B cell (primary cell): ENCODE measurements around the gene ZC3H10. TPM values are rescaled to one million over a fixed set of nuclear protein-coding genes. Genes with fewer than 3 reads are reported as not detected.

Experiments used
- ATAC-seq: fragments of 200-7000 bp; cut with Tn5 transposase; one replicate; pipeline ENCODE4 v1.10.0; 2021; ENCODE audit warnings: low read depth, mild to moderate bottlenecking, moderate number of reproducible peaks, moderate library complexity
- CTCF ChIA-PET: fragments of 350-600 bp; sonication (Branson Sonifier 250); formaldehyde crosslinking; loops from one replicate; lab custom pipeline; 2021; ENCODE audit warnings: antibody characterized with exemption, inconsistent platforms; lab: Charles Lee
- POLR2A ChIA-PET: fragments of 350-600 bp; sonication (Branson Sonifier 250); formaldehyde crosslinking; loops from one replicate; lab custom pipeline; 2021; ENCODE audit warnings: antibody characterized with exemption; lab: Charles Lee
- DNase-seq: peaks from one replicate; pipeline ENCODE4 v3.0.0; 2013
- H2AFZ ChIP-seq: 2 replicates; pipeline ENCODE4 v1.6.1; 2012; ENCODE audit warnings: mild to moderate bottlenecking, low read depth, low read length; ENCODE audit not compliant: insufficient read depth, poor library complexity, severe bottlenecking
- H3K27ac ChIP-seq, 2 donors: 1 replicate in 1 of 2; 2 replicates in 1 of 2; pipeline ENCODE4 v1.5.1; 2012 to 2013; ENCODE audit warnings: low read length in 2 of 2, mild to moderate bottlenecking in 2 of 2, moderate library complexity in 1 of 2
- H3K27me3 ChIP-seq, 4 experiments: fragments of 200-600 bp in 1 of 4; sonication (generic) in 1 of 4; replicated peaks in 1 of 4; 1 replicate in 2 of 4; 2 replicates in 2 of 4; pipeline versions ENCODE4 v1.6.1 to v1.7.0; 2013 to 2016; ENCODE audit warnings: low read length in 3 of 4, mild to moderate bottlenecking in 2 of 4, mixed read lengths in 1 of 4, moderate library complexity in 1 of 4; ENCODE audit not compliant: insufficient read depth in 4 of 4, control insufficient read depth in 3 of 4; ENCODE audit errors: control extremely low read depth in 1 of 4
- H3K36me3 ChIP-seq, 2 experiments: replicated peaks in 1 of 2; 1 replicate in 1 of 2; 2 replicates in 1 of 2; pipeline versions ENCODE4 v1.6.1 to v1.7.1; 2013; ENCODE audit warnings: low read length in 1 of 2; ENCODE audit not compliant: insufficient read depth in 2 of 2, control insufficient read depth in 1 of 2; ENCODE audit errors: control extremely low read depth in 1 of 2, extremely low read depth in 1 of 2
- H3K4me1 ChIP-seq, 2 donors: fragments of 200-600 bp in 1 of 2; sonication (generic) in 1 of 2; 1 replicate in 1 of 2; 2 replicates in 1 of 2; pipeline versions ENCODE4 v1.5.1 to v1.6.1; 2013 to 2017; ENCODE audit warnings: low read length in 2 of 2; ENCODE audit not compliant: control insufficient read depth in 2 of 2, insufficient read depth in 2 of 2
- H3K4me2 ChIP-seq: replicated peaks from 2 replicates; pipeline ENCODE3; 2012; ENCODE audit warnings: mild to moderate bottlenecking, low read depth, low read length; ENCODE audit not compliant: poor library complexity, severe bottlenecking
- H3K4me3 ChIP-seq, 5 experiments: fragments of 200-600 bp in 1 of 5; sonication (generic) in 1 of 5; 1 replicate in 3 of 5; 2 replicates in 2 of 5; pipeline versions ENCODE4 v1.5.1 to v1.7.0; 2011 to 2016; ENCODE audit warnings: low read length in 4 of 5, mild to moderate bottlenecking in 4 of 5, low read depth in 2 of 5, control low read depth in 1 of 5, moderate library complexity in 1 of 5; ENCODE audit not compliant: insufficient read depth in 1 of 5; ENCODE audit errors: control extremely low read depth in 1 of 5, extremely low read depth in 1 of 5
- H3K79me2 ChIP-seq: fragments of 200-600 bp; sonication (generic); one replicate; pipeline ENCODE4 v1.6.0; 2016; ENCODE audit warnings: low read length; ENCODE audit not compliant: control insufficient read depth, insufficient read depth
- H3K9ac ChIP-seq: fragments of 200-600 bp; sonication (generic); 2 replicates; pipeline ENCODE4 v1.6.1; 2017; ENCODE audit warnings: mild to moderate bottlenecking, low read length, moderate library complexity
- H3K9me3 ChIP-seq, 3 donors: one replicate each; pipeline versions ENCODE4 v1.6.1 to v1.7.1; 2013; ENCODE audit warnings: low read length in 2 of 3; ENCODE audit not compliant: control insufficient read depth in 2 of 3, insufficient read depth in 1 of 3; ENCODE audit errors: control extremely low read depth in 1 of 3
- H4K20me1 ChIP-seq: 2 replicates; pipeline ENCODE4 v1.6.0; 2012; ENCODE audit warnings: mild to moderate bottlenecking, low read length; ENCODE audit not compliant: insufficient read depth, control insufficient read depth, poor library complexity, severe bottlenecking
- H3K27ac Mint-ChIP-seq: one replicate; pipeline ENCODE4 v1.8.0; 2021; ENCODE audit warnings: mixed read lengths
- H3K27me3 Mint-ChIP-seq: one replicate; pipeline ENCODE4 v1.8.0; 2021; ENCODE audit warnings: mixed read lengths
- H3K4me1 Mint-ChIP-seq: one replicate; pipeline ENCODE4 v1.8.0; 2021; ENCODE audit warnings: mixed read lengths
- H3K4me3 Mint-ChIP-seq: one replicate; pipeline ENCODE4 v1.8.0; 2021; ENCODE audit warnings: mixed read lengths
- H3K9me3 Mint-ChIP-seq: one replicate; pipeline ENCODE4 v1.8.0; 2022; ENCODE audit warnings: mixed read lengths; ENCODE audit not compliant: insufficient read depth
- EZH2 ChIP-seq: IDR thresholded peaks from 2 replicates; pipeline ENCODE4 v1.6.1; 2012; ENCODE audit warnings: borderline replicate concordance, low read depth, mild to moderate bottlenecking, moderate library complexity, low read length; ENCODE audit not compliant: insufficient read depth, poor library complexity, severe bottlenecking
- WGBS: methylation state at CpG from one replicate; pipeline ENCODE4 v1.1.5; 2013; ENCODE audit warnings: missing lambda C conversion rate; ENCODE audit not compliant: insufficient coverage; 5-methylcytosine and 5-hydroxymethylcytosine counted together
- intact Hi-C: fragments of 100-400 bp; cut with micrococcal nuclease; formaldehyde crosslinking; loops from one replicate; pipeline ENCODE4 v1.10.0; 2022
- polyA plus RNA-seq: library from polyadenylated mRNA; depleted of rRNA; stranded (reverse); fragments of >200 nt; gene quantifications from 2 replicates; pipeline ENCODE4 v1.2.3, GENCODE V29; 2012
- total RNA-seq, 2 donors: library from RNA; stranded (reverse); fragments of 120-200 nt in 1 of 2; gene quantifications; 1 replicate in 1 of 2; 2 replicates in 1 of 2; pipeline versions ENCODE4 v1.2.3 to v1.2.4, GENCODE V29; 2013 to 2022
- TF ChIP-seq, protein P1 (sequence below): fragments of 200-600 bp; IDR thresholded peaks from one replicate; pipeline ENCODE4 v1.8.0; 2022; ENCODE audit warnings: antibody characterized with exemption, mild to moderate bottlenecking

Gene ZC3H10
- total and polyA plus RNA-seq, 2 donors (not counting 1 experiment from before 2014, with no cell fraction given) = 4.7 to 21.7 TPM

DNA sequence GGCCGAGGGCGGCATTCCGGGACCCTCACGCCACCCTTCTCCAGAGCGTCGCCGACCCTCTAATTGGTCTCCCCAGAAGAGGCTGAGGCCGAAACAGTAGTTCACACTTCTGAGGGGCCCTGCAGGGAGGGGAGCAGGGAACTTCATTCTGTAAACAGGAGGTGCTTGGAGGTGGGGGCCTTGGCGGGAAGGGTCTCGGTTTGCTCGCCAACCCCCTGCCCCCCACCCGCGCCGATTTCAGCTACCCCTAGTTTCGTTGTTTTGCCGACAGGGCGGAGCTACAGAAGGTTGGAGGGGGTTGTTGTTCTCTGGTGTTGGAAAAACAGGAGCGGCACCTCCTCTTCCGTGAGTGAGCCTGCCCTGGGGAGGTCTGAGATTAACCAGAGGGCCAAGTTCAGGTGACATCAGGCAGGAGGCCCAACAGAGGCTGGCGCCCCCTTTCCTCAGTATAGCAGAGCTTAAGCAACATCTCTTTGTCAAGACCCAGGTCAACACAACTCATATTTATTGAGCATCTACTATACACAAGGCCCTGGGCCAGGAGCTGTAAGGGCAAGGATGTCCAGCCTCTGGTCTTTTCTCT lies 37.4 kb upstream of the ZC3H10 start:
- H3K4me3 Mint-ChIP-seq = peak overlapping the region; percentile 91
- H3K79me2 ChIP-seq = no peaks in the 10 kb centered on the region
- no peaks in the 10 kb centered on the region for H3K36me3 ChIP-seq
- peak overlapping the region; percentile 91 for H2AFZ ChIP-seq
- no peak overlapping the region for H3K27ac ChIP-seq
- CTCF ChIA-PET = interaction anchor here (1.4 kb wide), 1 partner anchor 38 kb away, joined by 3 read pairs; the partner anchor contains the start of gene ZC3H10
- H3K27ac Mint-ChIP-seq = no peak overlapping the region
- H3K27me3 Mint-ChIP-seq = peaks cover 20% of the 10 kb centered on the region
- no peak for DNase-seq
- TF ChIP-seq, protein P1, sequence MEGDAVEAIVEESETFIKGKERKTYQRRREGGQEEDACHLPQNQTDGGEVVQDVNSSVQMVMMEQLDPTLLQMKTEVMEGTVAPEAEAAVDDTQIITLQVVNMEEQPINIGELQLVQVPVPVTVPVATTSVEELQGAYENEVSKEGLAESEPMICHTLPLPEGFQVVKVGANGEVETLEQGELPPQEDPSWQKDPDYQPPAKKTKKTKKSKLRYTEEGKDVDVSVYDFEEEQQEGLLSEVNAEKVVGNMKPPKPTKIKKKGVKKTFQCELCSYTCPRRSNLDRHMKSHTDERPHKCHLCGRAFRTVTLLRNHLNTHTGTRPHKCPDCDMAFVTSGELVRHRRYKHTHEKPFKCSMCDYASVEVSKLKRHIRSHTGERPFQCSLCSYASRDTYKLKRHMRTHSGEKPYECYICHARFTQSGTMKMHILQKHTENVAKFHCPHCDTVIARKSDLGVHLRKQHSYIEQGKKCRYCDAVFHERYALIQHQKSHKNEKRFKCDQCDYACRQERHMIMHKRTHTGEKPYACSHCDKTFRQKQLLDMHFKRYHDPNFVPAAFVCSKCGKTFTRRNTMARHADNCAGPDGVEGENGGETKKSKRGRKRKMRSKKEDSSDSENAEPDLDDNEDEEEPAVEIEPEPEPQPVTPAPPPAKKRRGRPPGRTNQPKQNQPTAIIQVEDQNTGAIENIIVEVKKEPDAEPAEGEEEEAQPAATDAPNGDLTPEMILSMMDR = no peak
- no peak for TF ChIP-seq EZH2
- ATAC-seq = no peak
- H3K4me1 Mint-ChIP-seq = peaks cover 12% of the 10 kb centered on the region
- intact Hi-C loops = no loop called here
- peaks cover 18 to 22% of the 10 kb centered on the region in 2 donors for H3K4me1 ChIP-seq
- H3K9me3 Mint-ChIP-seq = no peaks in the 10 kb centered on the region
- H3K27me3 ChIP-seq = peaks cover 0 to 46% (median 15%) of the 10 kb centered on the region in 4 experiments
- WGBS = 25% methylated on average over 8 of the region's 20 CpGs
- POLR2A ChIA-PET = interaction anchor here (2.1 kb wide), 1 partner anchor 23 kb away, joined by 5 read pairs; the partner anchor contains the start of gene PA2G4
- no peaks in the 10 kb centered on the region for H4K20me1 ChIP-seq
- peak overlapping the region; percentile 79 for H3K9ac ChIP-seq
- H3K9me3 ChIP-seq = peaks cover 0 to 12% (median 0%) of the 10 kb centered on the region in 3 donors
- peak overlapping the region in 4 of 5 experiments; percentile 53 to 91 (median 66) for H3K4me3 ChIP-seq
- peak overlapping the region; percentile 100 for H3K4me2 ChIP-seq
